HepG2 (cell line): ENCODE results near the gene E2F3. TPM values are rescaled to one million over a fixed set of nuclear protein-coding genes. Genes with fewer than 3 reads are reported as not detected.

Source experiments
- CREB3 ChIP-seq: sonication (generic); formaldehyde crosslinking; IDR thresholded peaks from 2 replicates; pipeline ENCODE4 v1.5.0; 2020; ENCODE audit warnings: missing genetic modification reagents
- GMEB2 ChIP-seq: IDR thresholded peaks from 2 replicates; pipeline ENCODE4 v1.6.1; 2016; ENCODE audit warnings: missing biosample characterization, missing genetic modification reagents, low read depth
- KDM2A ChIP-seq: sonication (generic); formaldehyde crosslinking; IDR thresholded peaks from 2 replicates; pipeline ENCODE4 v1.4.0; 2020; ENCODE audit warnings: low read depth, missing genetic modification reagents, borderline replicate concordance
- MATR3 ChIP-seq: sonication (generic); formaldehyde crosslinking; IDR thresholded peaks from 2 replicates; pipeline ENCODE4 v1.4.0; 2020; ENCODE audit warnings: missing genetic modification reagents
- POLR2A ChIP-seq, 2 experiments: IDR thresholded peaks; 2 replicates each; pipeline ENCODE4 v1.6.1; 2011; ENCODE audit warnings: low read depth in 2 of 2, low read length in 2 of 2, mild to moderate bottlenecking in 1 of 2, moderate library complexity in 1 of 2; ENCODE audit not compliant: insufficient read depth in 1 of 2
- PRMT3 ChIP-seq: sonication (generic); formaldehyde crosslinking; IDR thresholded peaks from 2 replicates; pipeline ENCODE4 v1.8.1; 2022; ENCODE audit warnings: low read depth, mild to moderate bottlenecking, moderate library complexity, missing genetic modification reagents, borderline replicate concordance
- TGIF2 ChIP-seq: IDR thresholded peaks from 2 replicates; pipeline ENCODE4 v1.6.1; 2016; ENCODE audit warnings: control low read depth, missing compliant biosample characterization
- ZNF207 ChIP-seq: fragments of 450-650 bp; IDR thresholded peaks from 2 replicates; pipeline ENCODE4 v1.6.1; 2016; ENCODE audit warnings: antibody characterized with exemption, borderline replicate concordance
- polyA plus RNA-seq, 8 experiments: library from polyadenylated mRNA; depleted of rRNA in 3 of 8; stranded (reverse) in 7 of 8; unstranded in 1 of 8; fragments of >200 nt; fragmentation: Illumina TruSeq in 4 of 8; extraction: Trizol in 4 of 8; gene quantifications; 2 replicates each; pipeline versions ENCODE4 v1.2.1 to v1.2.3, GENCODE V29; 2011 to 2016; ENCODE audit warnings: low read depth in 4 of 8, missing spikeins in 1 of 8, mixed read lengths in 1 of 8; ENCODE audit not compliant: insufficient read depth in 1 of 8
- total RNA-seq, 5 experiments: library from RNA; depleted of rRNA; stranded (reverse); fragments of >200 nt; fragmentation: Illumina TruSeq; extraction: Trizol; gene quantifications; 2 replicates each; pipeline ENCODE4 v1.2.3, GENCODE V29; 2016; ENCODE audit warnings: low read depth in 1 of 5
- TF ChIP-seq, protein P1 (sequence below): sonication (generic); formaldehyde crosslinking; conservative IDR thresholded peaks from 2 replicates; pipeline ENCODE4 v1.4.0; 2020; ENCODE audit warnings: mild to moderate bottlenecking, missing genetic modification reagents, moderate library complexity
- TF ChIP-seq, protein P2 (sequence below): sonication (generic); formaldehyde crosslinking; IDR thresholded peaks from 2 replicates; pipeline ENCODE4 v1.5.0; 2020; ENCODE audit warnings: mild to moderate bottlenecking, missing genetic modification reagents, borderline replicate concordance

Gene E2F3
- total and polyA plus RNA-seq, 2 of the 13 experiments (the other 11 are each of a cell fraction or from before 2014, with no cell fraction given), result 8.5 to 12.7 TPM

- TF ChIP-seq MATR3 (CRISPR knock-in tag), result no peak
- TF ChIP-seq PRMT3 (CRISPR knock-in tag), result no peak
- TF ChIP-seq TGIF2, result peak; percentile 97
- TF ChIP-seq, protein P1, sequence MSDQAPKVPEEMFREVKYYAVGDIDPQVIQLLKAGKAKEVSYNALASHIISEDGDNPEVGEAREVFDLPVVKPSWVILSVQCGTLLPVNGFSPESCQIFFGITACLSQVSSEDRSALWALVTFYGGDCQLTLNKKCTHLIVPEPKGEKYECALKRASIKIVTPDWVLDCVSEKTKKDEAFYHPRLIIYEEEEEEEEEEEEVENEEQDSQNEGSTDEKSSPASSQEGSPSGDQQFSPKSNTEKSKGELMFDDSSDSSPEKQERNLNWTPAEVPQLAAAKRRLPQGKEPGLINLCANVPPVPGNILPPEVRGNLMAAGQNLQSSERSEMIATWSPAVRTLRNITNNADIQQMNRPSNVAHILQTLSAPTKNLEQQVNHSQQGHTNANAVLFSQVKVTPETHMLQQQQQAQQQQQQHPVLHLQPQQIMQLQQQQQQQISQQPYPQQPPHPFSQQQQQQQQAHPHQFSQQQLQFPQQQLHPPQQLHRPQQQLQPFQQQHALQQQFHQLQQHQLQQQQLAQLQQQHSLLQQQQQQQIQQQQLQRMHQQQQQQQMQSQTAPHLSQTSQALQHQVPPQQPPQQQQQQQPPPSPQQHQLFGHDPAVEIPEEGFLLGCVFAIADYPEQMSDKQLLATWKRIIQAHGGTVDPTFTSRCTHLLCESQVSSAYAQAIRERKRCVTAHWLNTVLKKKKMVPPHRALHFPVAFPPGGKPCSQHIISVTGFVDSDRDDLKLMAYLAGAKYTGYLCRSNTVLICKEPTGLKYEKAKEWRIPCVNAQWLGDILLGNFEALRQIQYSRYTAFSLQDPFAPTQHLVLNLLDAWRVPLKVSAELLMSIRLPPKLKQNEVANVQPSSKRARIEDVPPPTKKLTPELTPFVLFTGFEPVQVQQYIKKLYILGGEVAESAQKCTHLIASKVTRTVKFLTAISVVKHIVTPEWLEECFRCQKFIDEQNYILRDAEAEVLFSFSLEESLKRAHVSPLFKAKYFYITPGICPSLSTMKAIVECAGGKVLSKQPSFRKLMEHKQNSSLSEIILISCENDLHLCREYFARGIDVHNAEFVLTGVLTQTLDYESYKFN, result peak; percentile 55; the same call in 1 of the 2 replicates
- no peak for TF ChIP-seq CREB3 (CRISPR knock-in tag)
- TF ChIP-seq ZNF207, result no peak
- TF ChIP-seq KDM2A (CRISPR knock-in tag), result peak; percentile 89
- TF ChIP-seq, protein P2, sequence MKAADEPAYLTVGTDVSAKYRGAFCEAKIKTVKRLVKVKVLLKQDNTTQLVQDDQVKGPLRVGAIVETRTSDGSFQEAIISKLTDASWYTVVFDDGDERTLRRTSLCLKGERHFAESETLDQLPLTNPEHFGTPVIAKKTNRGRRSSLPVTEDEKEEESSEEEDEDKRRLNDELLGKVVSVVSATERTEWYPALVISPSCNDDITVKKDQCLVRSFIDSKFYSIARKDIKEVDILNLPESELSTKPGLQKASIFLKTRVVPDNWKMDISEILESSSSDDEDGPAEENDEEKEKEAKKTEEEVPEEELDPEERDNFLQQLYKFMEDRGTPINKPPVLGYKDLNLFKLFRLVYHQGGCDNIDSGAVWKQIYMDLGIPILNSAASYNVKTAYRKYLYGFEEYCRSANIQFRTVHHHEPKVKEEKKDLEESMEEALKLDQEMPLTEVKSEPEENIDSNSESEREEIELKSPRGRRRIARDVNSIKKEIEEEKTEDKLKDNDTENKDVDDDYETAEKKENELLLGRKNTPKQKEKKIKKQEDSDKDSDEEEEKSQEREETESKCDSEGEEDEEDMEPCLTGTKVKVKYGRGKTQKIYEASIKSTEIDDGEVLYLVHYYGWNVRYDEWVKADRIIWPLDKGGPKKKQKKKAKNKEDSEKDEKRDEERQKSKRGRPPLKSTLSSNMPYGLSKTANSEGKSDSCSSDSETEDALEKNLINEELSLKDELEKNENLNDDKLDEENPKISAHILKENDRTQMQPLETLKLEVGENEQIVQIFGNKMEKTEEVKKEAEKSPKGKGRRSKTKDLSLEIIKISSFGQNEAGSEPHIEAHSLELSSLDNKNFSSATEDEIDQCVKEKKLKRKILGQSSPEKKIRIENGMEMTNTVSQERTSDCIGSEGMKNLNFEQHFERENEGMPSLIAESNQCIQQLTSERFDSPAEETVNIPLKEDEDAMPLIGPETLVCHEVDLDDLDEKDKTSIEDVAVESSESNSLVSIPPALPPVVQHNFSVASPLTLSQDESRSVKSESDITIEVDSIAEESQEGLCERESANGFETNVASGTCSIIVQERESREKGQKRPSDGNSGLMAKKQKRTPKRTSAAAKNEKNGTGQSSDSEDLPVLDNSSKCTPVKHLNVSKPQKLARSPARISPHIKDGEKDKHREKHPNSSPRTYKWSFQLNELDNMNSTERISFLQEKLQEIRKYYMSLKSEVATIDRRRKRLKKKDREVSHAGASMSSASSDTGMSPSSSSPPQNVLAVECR (CRISPR knock-in tag), result peak; percentile 90; the same call in 1 of the 2 replicates
- peak; percentile 66 to 69 for TF ChIP-seq POLR2A (IDR thresholded peaks at IDR 0.05; ENCODE audit: insufficient read depth in 1 of 2, low read depth in 2 of 2, low read length in 2 of 2)
- peak; percentile 51; the same call in 1 of the 2 replicates for TF ChIP-seq GMEB2 (CRISPR knock-in tag)
Measured at GRCh38 chr6:20403070-20403765, 1.5 kb downstream of the E2F3 start (continued).
